GM12891 (cell line): Measurements from ENCODE around the gene TES.

ENCODE experiments used
- POLR2A ChIP-seq: IDR thresholded peaks from 2 replicates; pipeline ENCODE4 v1.6.1; 2011; ENCODE audit warnings: low read depth, low read length, control low read depth
- POLR2AphosphoS5 ChIP-seq: IDR thresholded peaks from 2 replicates; pipeline ENCODE4 v1.6.1; 2011; ENCODE audit warnings: low read depth, low read length, control low read depth
- POU2F2 ChIP-seq: IDR thresholded peaks from 2 replicates; pipeline ENCODE4 v1.6.1; 2011; ENCODE audit warnings: low read depth, mild to moderate bottlenecking, control low read depth, low read length, moderate library complexity
- TAF1 ChIP-seq: IDR thresholded peaks from 2 replicates; pipeline ENCODE4 v1.6.1; 2011; ENCODE audit warnings: low read depth, low read length, control low read depth

DNA sequence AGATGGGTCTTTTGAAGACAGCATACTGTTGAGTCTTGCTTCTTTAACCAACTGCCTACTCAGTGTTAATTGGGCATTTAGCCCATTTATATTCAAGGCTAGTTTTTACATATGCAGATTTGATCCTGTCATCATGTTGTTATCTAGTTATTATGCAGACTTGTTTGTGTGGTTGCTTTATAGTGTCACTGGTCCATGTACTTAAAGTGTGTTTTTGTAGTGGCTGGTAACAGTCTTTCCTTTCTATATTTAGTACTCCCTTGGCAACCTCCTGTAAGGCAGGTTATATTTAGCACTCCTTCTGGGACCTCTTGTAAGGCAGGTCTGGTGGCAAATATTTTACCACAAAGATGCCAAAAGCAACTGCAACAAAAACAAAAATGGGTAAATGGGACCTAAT is 66.7 kb downstream of the TES start:
- TF ChIP-seq POLR2AphosphoS5 (no peak), POLR2A (no peak), POU2F2 (no peak), TAF1 (no peak)
